Lower leg skin (tissue), 3 donors: ENCODE measurements around the gene RNPS1.

Source experiments
- CTCF ChIP-seq, 3 donors: fragments of 450-650 bp; IDR thresholded peaks; one replicate each; pipeline ENCODE4 v1.5.1; 2016; ENCODE audit warnings: antibody characterized with exemption in 3 of 3, mild to moderate bottlenecking in 3 of 3, moderate library complexity in 2 of 3
- POLR2A ChIP-seq, 2 donors: fragments of 450-650 bp; IDR thresholded peaks; one replicate each; pipeline ENCODE4 v1.6.1; 2016 to 2017; ENCODE audit warnings: antibody characterized with exemption in 2 of 2, mild to moderate bottlenecking in 1 of 2, moderate library complexity in 1 of 2

GRCh38 chr16:2256531-2257140 lies 11.3 kb downstream of the RNPS1 start:
- no peak for TF ChIP-seq CTCF (IDR thresholded peaks at IDR 0.05)
- TF ChIP-seq POLR2A (IDR thresholded peaks at IDR 0.05) = no peak
